Osteoblast (primary cell): ENCODE measurements around the gene CCDC27. TPM values are rescaled to one million over a fixed set of nuclear protein-coding genes. Genes with fewer than 3 reads are reported as not detected.
"Not testable (repeated sequence)": the region's sequence is repeated elsewhere in the genome, so short reads cannot be mapped to it uniquely, and the experiment has no call there.

Experiments
- DNase-seq: peaks from one replicate; pipeline ENCODE4 v3.0.0; 2011; ENCODE audit warnings: low spot score, mixed read lengths; ENCODE audit not compliant: insufficient read length; ENCODE audit errors: missing footprints
- H2AFZ ChIP-seq: 2 replicates; pipeline ENCODE4 v1.6.0; 2011; ENCODE audit warnings: mild to moderate bottlenecking, low read length
- H3K27ac ChIP-seq: 2 replicates; pipeline ENCODE4 v1.5.1; 2011; ENCODE audit warnings: mild to moderate bottlenecking, low read depth, low read length, moderate library complexity
- H3K27me3 ChIP-seq: 2 replicates; pipeline ENCODE4 v1.6.0; 2012; ENCODE audit warnings: mild to moderate bottlenecking, control low read depth, inconsistent platforms, low read length, moderate library complexity; ENCODE audit not compliant: insufficient read depth
- H3K36me3 ChIP-seq: 2 replicates; pipeline ENCODE4 v1.5.1; 2011; ENCODE audit warnings: mild to moderate bottlenecking, low read length, control low read depth, moderate library complexity; ENCODE audit not compliant: insufficient read depth
- H3K4me1 ChIP-seq: 2 replicates; pipeline ENCODE4 v1.5.1; 2011; ENCODE audit warnings: mild to moderate bottlenecking, low read length, control low read depth, moderate library complexity; ENCODE audit not compliant: insufficient read depth
- H3K4me2 ChIP-seq: 2 replicates; pipeline ENCODE4 v1.6.0; 2011; ENCODE audit warnings: mild to moderate bottlenecking, low read length; ENCODE audit not compliant: insufficient read depth
- H3K4me3 ChIP-seq: fragments of 200-600 bp; sonication (generic); 3 replicates; pipeline ENCODE4 v1.5.1; 2012; ENCODE audit warnings: mild to moderate bottlenecking, low read length, inconsistent platforms; ENCODE audit not compliant: insufficient read depth
- H3K79me2 ChIP-seq: 2 replicates; pipeline ENCODE4 v1.6.0; 2012; ENCODE audit warnings: mild to moderate bottlenecking, low read length, control low read depth, inconsistent platforms; ENCODE audit not compliant: insufficient read depth
- H3K9me3 ChIP-seq: 2 replicates; pipeline ENCODE4 v1.5.1; 2011; ENCODE audit warnings: low read depth, low read length, control low read depth
- H4K20me1 ChIP-seq: 2 replicates; pipeline ENCODE4 v1.6.0; 2012; ENCODE audit warnings: mild to moderate bottlenecking, low read length, control low read depth; ENCODE audit not compliant: insufficient read depth
- CTCF ChIP-seq: IDR thresholded peaks from 2 replicates; pipeline ENCODE4 v1.5.1; 2011; ENCODE audit warnings: mild to moderate bottlenecking, low read depth, low read length, moderate library complexity; ENCODE audit errors: extremely low read depth
- total RNA-seq: library from RNA; depleted of rRNA; stranded (reverse); fragments of >200 nt; gene quantifications from 2 replicates; pipeline ENCODE4 v1.2.3, GENCODE V29; 2012

The CCDC27 gene
- total RNA-seq, 1 donor: not detected

DNA sequence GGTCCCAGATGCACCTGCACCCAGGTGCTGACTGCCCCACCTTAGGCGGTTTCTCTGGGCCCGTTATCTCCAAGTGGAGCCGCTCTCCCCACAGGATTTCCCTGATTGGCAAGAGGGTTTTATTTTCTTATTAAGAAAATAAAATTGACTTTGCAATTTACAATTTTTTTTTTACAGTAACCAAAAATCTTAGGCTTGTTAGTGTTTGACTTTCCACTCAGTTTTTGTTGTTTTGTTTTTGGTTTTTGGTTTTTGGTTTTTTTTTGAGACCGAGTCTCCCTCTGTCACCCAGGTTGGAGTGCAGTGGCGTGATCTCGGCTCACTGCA, 4.8 kb upstream of the CCDC27 start:
- Histone ChIP-seq H3K79me2 (no peaks in the 10 kb centered on the region), H4K20me1 (peaks cover 12% of the 10 kb centered on the region), H3K4me1 (peaks cover 18% of the 10 kb centered on the region), H3K4me3 (peak overlapping the region; percentile 77), H3K27ac (no peak overlapping the region), H3K27me3 (peaks cover 5% of the 10 kb centered on the region), H3K4me2 (peak overlapping the region; percentile 84), H2AFZ (peak overlapping the region; percentile 75), H3K9me3 (no peaks in the 10 kb centered on the region), H3K36me3 (peaks cover 5% of the 10 kb centered on the region)
- DNase-seq: no peak
- no peak for TF ChIP-seq CTCF

GRCh38 chr1:3747903-3748302, 4.3 kb upstream of the CCDC27 start:
- no peaks in the 10 kb centered on the region for H3K9me3 ChIP-seq

GRCh38 chr1:3748316-3748900, 3.8 kb upstream of the CCDC27 start:
- H3K4me2 ChIP-seq, H2AFZ ChIP-seq, H4K20me1 ChIP-seq, H3K9me3 ChIP-seq, H3K4me3 ChIP-seq, H3K36me3 ChIP-seq, H3K27me3 ChIP-seq, H3K27ac ChIP-seq, DNase-seq, H3K79me2 ChIP-seq: not testable (repeated sequence)
- peaks cover 12% of the 10 kb centered on the region for H3K4me1 ChIP-seq

More at GRCh38 chr1:3747903-3748302, 4.3 kb upstream of the CCDC27 start:
- Histone ChIP-seq H3K27me3 (peaks cover 5% of the 10 kb centered on the region), H4K20me1 (peaks cover 8% of the 10 kb centered on the region), H3K79me2 (no peaks in the 10 kb centered on the region), H2AFZ (peak overlapping the region; percentile 75), H3K27ac (no peak overlapping the region), H3K36me3 (peaks cover under 1% of the 10 kb centered on the region), H3K4me3 (peak overlapping the region; percentile 77), H3K4me1 (peaks cover 14% of the 10 kb centered on the region), H3K4me2 (peak overlapping the region; percentile 84)
- DNase-seq: peak; percentile 25
- no peak for TF ChIP-seq CTCF

- peak; percentile 25 for DNase-seq
- Histone ChIP-seq H3K9me3 (no peaks in the 10 kb centered on the region), H2AFZ (no peak overlapping the region), H3K27me3 (peaks cover 5% of the 10 kb centered on the region), H3K79me2 (no peaks in the 10 kb centered on the region), H3K4me1 (peaks cover 12% of the 10 kb centered on the region), H3K4me2 (no peak overlapping the region), H4K20me1 (peaks cover 3% of the 10 kb centered on the region), H3K27ac (no peak overlapping the region), H3K36me3 (no peaks in the 10 kb centered on the region), H3K4me3 (no peak overlapping the region)
- no peak for TF ChIP-seq CTCF
Observed at GRCh38 chr1:3749512-3749911, 2.7 kb upstream of the CCDC27 start.
